GM06990 (cell line): Measurements from ENCODE around the gene ZNF532.

Source experiments
- DNase-seq: peaks from one replicate; pipeline ENCODE4 v3.0.0-alpha.2; 2011; ENCODE audit not compliant: insufficient read length; ENCODE audit errors: extremely low read depth
- H3K27me3 ChIP-seq: replicated peaks from 2 replicates; pipeline ENCODE4 v1.6.0; 2011; ENCODE audit warnings: low read length; ENCODE audit not compliant: control insufficient read depth, insufficient read depth
- H3K36me3 ChIP-seq: 2 replicates; pipeline ENCODE4 v1.5.1; 2011; ENCODE audit warnings: low read length; ENCODE audit not compliant: control insufficient read depth, insufficient read depth
- H3K4me3 ChIP-seq: replicated peaks from 2 replicates; pipeline ENCODE4 v1.5.1; 2011; ENCODE audit warnings: low read depth, mild to moderate bottlenecking, control low read depth, low read length
- TF ChIP-seq, protein P1 (sequence below): IDR thresholded peaks from 2 replicates; pipeline ENCODE4 v1.5.1; 2011; ENCODE audit warnings: low read length, control low read depth, mild to moderate bottlenecking, inconsistent platforms; ENCODE audit not compliant: insufficient read depth, poor library complexity, severe bottlenecking

ZNF532 gene

GRCh38 chr18:58886864-58887612 lies 22.4 kb downstream of the ZNF532 start:
- DNase-seq, result no peak
- no peaks in the 10 kb centered on the region for H3K36me3 ChIP-seq
- TF ChIP-seq, protein P1, sequence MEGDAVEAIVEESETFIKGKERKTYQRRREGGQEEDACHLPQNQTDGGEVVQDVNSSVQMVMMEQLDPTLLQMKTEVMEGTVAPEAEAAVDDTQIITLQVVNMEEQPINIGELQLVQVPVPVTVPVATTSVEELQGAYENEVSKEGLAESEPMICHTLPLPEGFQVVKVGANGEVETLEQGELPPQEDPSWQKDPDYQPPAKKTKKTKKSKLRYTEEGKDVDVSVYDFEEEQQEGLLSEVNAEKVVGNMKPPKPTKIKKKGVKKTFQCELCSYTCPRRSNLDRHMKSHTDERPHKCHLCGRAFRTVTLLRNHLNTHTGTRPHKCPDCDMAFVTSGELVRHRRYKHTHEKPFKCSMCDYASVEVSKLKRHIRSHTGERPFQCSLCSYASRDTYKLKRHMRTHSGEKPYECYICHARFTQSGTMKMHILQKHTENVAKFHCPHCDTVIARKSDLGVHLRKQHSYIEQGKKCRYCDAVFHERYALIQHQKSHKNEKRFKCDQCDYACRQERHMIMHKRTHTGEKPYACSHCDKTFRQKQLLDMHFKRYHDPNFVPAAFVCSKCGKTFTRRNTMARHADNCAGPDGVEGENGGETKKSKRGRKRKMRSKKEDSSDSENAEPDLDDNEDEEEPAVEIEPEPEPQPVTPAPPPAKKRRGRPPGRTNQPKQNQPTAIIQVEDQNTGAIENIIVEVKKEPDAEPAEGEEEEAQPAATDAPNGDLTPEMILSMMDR, result no peak
- H3K27me3 ChIP-seq, result no peaks in the 10 kb centered on the region
- no peak overlapping the region for H3K4me3 ChIP-seq

DNA sequence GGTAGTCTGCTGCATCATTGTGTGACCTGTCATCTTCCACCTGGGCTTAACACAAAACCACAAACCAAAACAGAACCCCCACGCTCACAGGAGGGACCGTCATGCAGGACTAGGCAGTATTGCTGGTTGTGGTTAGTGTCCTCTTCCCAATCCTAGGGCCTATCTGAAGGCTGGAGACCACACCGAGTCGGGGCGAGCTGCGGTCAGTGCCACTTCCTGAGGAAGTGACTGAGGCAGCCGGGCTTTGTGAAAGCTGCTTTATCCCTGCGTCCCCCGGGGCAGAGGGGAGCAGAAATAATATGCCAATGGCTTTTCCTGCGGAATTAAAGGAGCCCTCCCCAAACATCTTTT lies 22.9 kb downstream of the ZNF532 start:
- no peak overlapping the region for H3K4me3 ChIP-seq
- no peaks in the 10 kb centered on the region for H3K36me3 ChIP-seq
- no peaks in the 10 kb centered on the region for H3K27me3 ChIP-seq
- TF ChIP-seq, protein P1, result no peak
- peak; percentile 67 for DNase-seq

DNA sequence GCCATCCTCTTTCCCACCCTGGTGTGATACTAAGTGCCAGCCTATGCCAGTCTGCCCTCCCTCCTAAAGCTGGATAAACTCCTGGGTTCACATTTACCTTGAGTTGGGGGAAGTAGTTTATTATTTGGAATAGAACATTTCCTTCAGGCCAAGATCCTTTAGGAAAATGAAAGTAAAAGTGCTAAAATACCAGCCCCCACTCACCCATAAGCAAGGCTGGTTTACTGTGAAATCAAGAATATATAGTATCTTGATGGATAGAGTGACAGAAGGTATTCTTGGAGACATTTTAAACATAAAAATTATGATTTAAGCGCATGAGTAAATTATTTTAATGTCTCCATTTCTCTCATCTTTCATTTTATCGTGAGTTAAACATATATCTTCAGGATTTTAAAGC lies 27.1 kb downstream of the ZNF532 start:
- TF ChIP-seq, protein P1, result no peak
- no peaks in the 10 kb centered on the region for H3K27me3 ChIP-seq
- no peaks in the 10 kb centered on the region for H3K36me3 ChIP-seq
- no peak overlapping the region for H3K4me3 ChIP-seq
- no peak for DNase-seq

GRCh38 chr18:58892488-58892887 lies 27.8 kb downstream of the ZNF532 start:
- H3K27me3 ChIP-seq, result no peaks in the 10 kb centered on the region
- H3K4me3 ChIP-seq, result no peak overlapping the region
- H3K36me3 ChIP-seq, result no peaks in the 10 kb centered on the region
- DNase-seq, result no peak
- TF ChIP-seq, protein P1, result no peak

- TF ChIP-seq, protein P1, result no peak
- H3K36me3 ChIP-seq, result no peaks in the 10 kb centered on the region
- no peaks in the 10 kb centered on the region for H3K27me3 ChIP-seq
- no peak overlapping the region for H3K4me3 ChIP-seq
- DNase-seq, result no peak
Measured at GRCh38 chr18:58893388-58894099, 28.9 kb downstream of the ZNF532 start.
